Measurements from ENCODE around the gene ANGEL1. TPM values are rescaled to one million over a fixed set of nuclear protein-coding genes. Genes with fewer than 3 reads are reported as not detected.

The ANGEL1 gene
- total RNA-seq, 3 donors from 2014 or later = 12.5 to 17.3 (median 14.4) TPM

DNA sequence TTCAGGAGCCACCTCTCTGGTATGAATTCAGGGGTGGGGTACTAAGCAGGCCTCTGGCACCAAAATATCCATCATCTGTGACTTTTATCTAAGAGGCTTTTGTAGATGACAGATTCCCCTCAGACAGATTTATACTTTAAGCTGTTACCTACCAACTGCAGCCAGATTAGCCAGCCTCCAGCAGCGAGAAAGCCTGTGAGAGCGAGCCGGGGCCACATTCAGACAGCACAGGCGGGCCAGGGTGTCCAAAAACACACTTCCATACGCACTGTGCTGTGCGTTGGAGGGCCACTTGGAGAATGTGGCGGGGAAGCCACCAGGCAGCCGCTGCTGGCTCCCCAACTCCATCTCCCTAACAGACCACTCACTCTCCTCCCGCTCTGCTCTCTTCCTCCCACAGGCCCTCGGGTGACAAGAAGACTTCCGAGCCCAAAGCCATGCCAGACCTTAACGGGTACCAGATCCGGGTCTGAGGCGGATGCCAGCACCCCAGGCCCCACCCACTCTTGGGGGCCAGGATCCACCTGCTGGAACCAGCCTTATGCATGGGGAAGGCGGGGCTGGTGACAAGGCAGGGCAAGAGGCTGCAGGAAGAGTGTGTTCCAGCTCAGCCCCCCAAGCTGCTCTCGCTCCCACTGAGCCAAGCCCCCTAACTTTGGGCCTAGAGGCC is 34.0 kb downstream of the ANGEL1 start:
- H3K27me3 Mint-ChIP-seq (ENCODE audit: low read depth) = no peaks in the 10 kb centered on the region
- peaks cover 16% of the 10 kb centered on the region for H3K4me1 Mint-ChIP-seq (ENCODE audit: low read depth)
- no peak for ATAC-seq
- no peak for DNase-seq
- H3K4me3 Mint-ChIP-seq = no peak overlapping the region
- H3K36me3 Mint-ChIP-seq (ENCODE audit: insufficient read depth) = peaks cover 11% of the 10 kb centered on the region
- H3K9me3 Mint-ChIP-seq = no peaks in the 10 kb centered on the region

DNA sequence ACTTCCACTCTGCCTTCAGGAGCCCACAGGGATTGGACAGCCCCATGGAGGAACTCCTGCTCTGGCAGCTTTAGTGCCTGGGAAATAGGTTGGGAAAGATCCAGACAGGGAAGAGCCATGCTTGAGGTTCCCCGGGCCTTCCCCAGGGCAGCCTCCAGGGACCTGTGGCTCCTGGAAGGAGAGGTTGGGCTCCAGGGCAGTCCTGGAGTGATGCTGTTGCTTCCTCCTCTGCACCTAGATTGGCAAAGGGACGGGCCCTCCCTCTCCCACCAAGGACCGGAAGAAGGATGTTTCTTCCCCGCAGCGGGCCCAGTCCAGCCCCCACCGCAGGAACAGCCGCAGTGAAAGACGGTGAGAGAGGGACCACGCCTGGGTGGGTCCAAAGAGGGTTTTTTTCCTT is 35.0 kb downstream of the ANGEL1 start:
- H3K9me3 Mint-ChIP-seq = no peaks in the 10 kb centered on the region
- H3K36me3 Mint-ChIP-seq (ENCODE audit: insufficient read depth) = peaks cover 7% of the 10 kb centered on the region
- peaks cover 7% of the 10 kb centered on the region for H3K4me1 Mint-ChIP-seq (ENCODE audit: low read depth)
- no peak overlapping the region for H3K4me3 Mint-ChIP-seq
- H3K27me3 Mint-ChIP-seq (ENCODE audit: low read depth) = no peaks in the 10 kb centered on the region
- no peak for ATAC-seq
- no peak for DNase-seq

DNA sequence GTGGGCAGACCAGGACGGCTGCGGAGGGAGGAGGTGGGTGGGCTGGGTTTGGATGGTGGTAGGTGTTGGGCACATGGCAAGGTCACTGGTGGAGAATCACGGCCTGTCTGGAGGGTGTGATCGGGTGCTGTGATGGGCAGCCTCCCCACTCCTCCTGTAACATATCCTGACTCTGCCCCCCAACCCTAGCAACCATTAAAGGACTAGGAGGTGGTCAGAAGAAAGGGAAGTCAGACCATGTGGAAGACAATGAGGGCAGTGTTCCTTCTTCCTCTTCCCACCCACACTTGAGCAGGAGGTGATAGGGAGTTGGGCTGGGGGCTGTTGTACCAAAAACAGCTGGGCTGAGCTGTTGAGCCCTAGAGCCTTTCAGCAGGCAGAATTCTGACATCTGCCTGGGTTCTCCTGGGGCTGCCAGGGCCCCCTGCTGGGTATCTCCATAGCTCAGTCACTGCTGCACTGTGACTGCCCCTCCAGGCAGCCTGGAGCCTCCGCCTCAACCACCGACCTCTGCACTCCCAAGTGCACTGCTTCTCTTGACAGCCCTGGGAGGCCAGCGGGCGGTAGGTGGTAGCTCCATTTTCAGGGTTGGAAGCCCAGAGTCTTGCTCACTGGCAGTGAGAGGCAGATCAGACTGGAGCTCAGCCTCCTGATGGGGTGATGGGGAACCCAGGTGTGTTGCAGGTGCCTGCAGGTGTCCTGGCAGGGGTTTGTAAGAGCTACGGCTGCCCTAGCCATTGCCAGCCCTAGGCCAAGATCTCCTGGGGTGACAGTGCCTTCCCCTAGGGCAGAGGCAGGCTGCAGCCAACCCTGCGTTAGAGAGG is 36.0 kb downstream of the ANGEL1 start:
- Mint-ChIP-seq H3K27me3 (ENCODE audit: low read depth) (no peaks in the 10 kb centered on the region), H3K36me3 (ENCODE audit: insufficient read depth) (peaks cover 5% of the 10 kb centered on the region), H3K4me3 (no peak overlapping the region), H3K9me3 (no peaks in the 10 kb centered on the region), H3K4me1 (ENCODE audit: low read depth) (peaks cover 2% of the 10 kb centered on the region)
- ATAC-seq = no peak
- no peak for DNase-seq

- H3K4me1 Mint-ChIP-seq (ENCODE audit: low read depth) = peaks cover 2% of the 10 kb centered on the region
- DNase-seq = no peak
These were observed 36.8 kb downstream of the ANGEL1 start for GRCh38 chr14:76775695-76776427.

GRCh38 chr14:76774821-76775694 is 37.6 kb downstream of the ANGEL1 start:
- no peaks in the 10 kb centered on the region for H3K27me3 Mint-ChIP-seq (ENCODE audit: low read depth)
- no peaks in the 10 kb centered on the region for H3K9me3 Mint-ChIP-seq
- H3K36me3 Mint-ChIP-seq (ENCODE audit: insufficient read depth) = peaks cover 2% of the 10 kb centered on the region
- H3K4me1 Mint-ChIP-seq (ENCODE audit: low read depth) = peaks cover 2% of the 10 kb centered on the region
- DNase-seq (no peak), ATAC-seq (no peak)
- no peak overlapping the region for H3K4me3 Mint-ChIP-seq

More at GRCh38 chr14:76775695-76776427, 36.8 kb downstream of the ANGEL1 start:
- no peak overlapping the region for H3K4me3 Mint-ChIP-seq
- no peak for ATAC-seq
- no peaks in the 10 kb centered on the region for H3K27me3 Mint-ChIP-seq (ENCODE audit: low read depth)
- peaks cover 5% of the 10 kb centered on the region for H3K36me3 Mint-ChIP-seq (ENCODE audit: insufficient read depth)
- no peaks in the 10 kb centered on the region for H3K9me3 Mint-ChIP-seq

DNA sequence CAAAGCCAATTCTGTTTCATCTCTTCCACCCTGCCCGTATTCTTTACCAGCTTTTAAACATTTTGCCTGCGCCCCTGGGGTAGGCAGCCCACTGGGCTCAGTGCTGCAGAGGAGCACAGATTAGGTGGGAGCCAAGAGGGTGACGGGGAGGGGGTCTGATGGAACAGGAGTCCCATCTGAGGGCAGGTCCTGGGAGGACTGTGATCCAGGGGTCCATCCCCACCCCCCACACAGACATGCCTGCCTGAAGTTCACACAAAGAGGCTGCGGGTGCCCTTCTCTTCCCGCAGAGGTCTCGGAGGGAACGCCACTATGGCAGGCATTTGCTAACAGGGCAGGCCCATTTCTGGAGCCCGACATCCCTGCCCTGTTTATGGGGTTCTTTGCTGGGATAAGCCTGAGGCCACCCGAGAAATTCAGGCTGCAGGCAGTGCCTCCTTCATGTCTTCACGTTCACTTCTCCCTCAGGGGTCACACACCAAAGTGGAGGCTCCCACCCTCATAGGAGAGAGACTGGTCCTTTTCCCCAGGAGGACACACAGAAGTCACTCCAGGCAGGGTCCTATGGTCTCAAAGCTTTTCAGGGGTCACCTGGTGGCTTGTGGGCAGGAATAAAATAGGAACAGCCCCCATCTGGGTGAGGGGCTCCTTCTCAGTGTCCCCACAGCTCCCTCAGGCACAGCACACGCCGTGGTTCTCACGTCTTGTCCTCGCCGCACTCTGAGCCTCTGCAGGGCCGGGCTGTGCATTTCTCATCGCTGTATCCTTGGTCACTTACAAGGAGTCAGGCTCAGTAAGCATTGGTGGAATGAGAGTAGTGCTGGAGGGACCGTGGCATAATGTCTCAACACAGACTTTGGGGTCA is 38.5 kb downstream of the ANGEL1 start:
- H3K4me3 Mint-ChIP-seq = no peak overlapping the region
- no peaks in the 10 kb centered on the region for H3K36me3 Mint-ChIP-seq (ENCODE audit: insufficient read depth)
- H3K9me3 Mint-ChIP-seq = no peaks in the 10 kb centered on the region
- H3K27me3 Mint-ChIP-seq (ENCODE audit: low read depth) = no peaks in the 10 kb centered on the region
- ATAC-seq (no peak), DNase-seq (no peak)
- H3K4me1 Mint-ChIP-seq (ENCODE audit: low read depth) = peaks cover 4% of the 10 kb centered on the region

DNA sequence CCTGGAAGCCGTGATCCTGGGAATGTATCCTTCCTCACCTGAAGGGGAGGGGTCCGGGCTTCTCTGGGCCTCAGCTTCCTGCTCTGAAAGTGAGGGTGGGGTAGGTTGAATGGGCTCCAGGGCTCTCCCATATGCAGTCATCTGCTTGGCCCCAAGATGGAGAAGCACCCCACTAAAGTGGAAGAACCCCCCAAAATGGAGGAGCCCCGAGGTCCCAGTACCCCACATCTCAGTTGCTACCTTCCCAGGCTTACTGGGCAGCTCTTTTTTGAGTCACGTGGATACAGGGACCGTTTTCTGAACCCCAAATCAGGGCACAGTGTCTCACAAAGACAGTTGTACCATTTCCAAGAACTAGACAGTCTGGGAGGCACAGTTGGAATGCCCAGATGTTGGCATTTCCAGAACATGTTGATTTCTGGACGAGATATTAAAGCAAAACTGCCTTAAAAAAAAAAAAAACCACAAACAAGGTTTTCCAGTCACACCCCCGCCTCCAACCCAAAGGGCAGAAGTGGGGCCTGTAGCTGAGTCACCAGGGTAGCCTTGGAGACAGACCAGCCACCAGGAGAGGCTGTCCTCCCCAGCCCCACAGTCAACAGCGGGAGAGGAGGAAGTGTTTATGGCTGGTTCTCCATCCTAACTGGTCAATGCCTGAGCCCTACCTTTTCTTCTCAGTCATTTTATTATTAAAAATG is 39.3 kb downstream of the ANGEL1 start:
- Mint-ChIP-seq H3K9me3 (no peaks in the 10 kb centered on the region), H3K36me3 (ENCODE audit: insufficient read depth) (no peaks in the 10 kb centered on the region), H3K4me1 (ENCODE audit: low read depth) (peaks cover 12% of the 10 kb centered on the region), H3K27me3 (ENCODE audit: low read depth) (no peaks in the 10 kb centered on the region), H3K4me3 (no peak overlapping the region)
- DNase-seq (no peak), ATAC-seq (peak in 1 of 2 donors; percentile 56)

DNA sequence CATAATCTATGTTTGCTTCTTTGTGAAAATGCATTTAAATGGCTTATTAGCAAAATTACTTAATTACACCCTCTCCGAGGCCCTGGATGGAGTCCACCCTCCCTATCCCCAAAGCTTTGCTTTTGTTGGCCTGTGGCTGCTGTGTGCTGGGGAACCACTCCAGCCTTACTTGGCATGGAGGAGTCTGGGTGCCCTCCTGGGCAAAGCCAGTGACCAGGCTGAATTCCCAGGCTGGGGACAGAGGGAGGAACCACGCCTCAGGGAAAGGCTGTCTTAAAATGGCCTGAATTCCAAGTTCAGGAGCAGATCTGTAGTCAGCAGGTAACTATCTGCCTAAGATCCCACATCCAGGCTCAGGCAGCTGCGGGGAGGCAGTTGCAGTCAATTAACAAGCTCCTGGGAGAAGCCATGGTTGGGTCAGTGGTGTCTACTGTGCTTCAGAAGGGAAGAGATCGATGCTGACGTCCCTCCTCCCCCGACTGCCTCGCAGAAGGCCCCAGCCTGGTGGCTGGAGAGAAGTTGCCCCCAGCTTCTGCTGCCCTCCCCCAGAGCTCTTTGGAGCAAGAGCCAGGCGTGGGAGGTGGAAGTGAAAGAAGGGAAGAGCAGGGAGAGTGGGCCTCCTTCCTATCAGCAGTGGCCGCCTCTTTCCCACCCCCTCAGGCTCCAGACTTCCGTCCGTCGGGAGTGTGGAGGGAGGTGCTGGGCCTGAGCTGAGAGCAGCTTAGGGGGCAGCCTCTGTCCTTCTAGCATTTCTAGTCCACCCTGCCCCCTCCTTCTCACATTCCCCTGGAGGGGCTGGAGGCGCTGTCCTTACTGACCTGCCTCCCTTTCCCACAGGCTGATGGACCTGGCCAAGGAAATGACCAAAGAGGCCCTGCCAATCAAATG is 40.1 kb downstream of the ANGEL1 start:
- H3K27me3 Mint-ChIP-seq (ENCODE audit: low read depth) = no peaks in the 10 kb centered on the region
- no peak overlapping the region for H3K4me3 Mint-ChIP-seq

GRCh38 chr14:76771437-76771980 is 41.2 kb downstream of the ANGEL1 start:
- ATAC-seq (no peak), DNase-seq (no peak)
- H3K36me3 Mint-ChIP-seq (ENCODE audit: insufficient read depth) = no peaks in the 10 kb centered on the region

More for the DNA sequence above, 40.1 kb downstream of the ANGEL1 start:
- ATAC-seq (no peak), DNase-seq (no peak)
- Mint-ChIP-seq H3K4me1 (ENCODE audit: low read depth) (peaks cover 19% of the 10 kb centered on the region), H3K36me3 (ENCODE audit: insufficient read depth) (no peaks in the 10 kb centered on the region), H3K9me3 (no peaks in the 10 kb centered on the region)

GRCh38 chr14:76770521-76771436 is 41.9 kb downstream of the ANGEL1 start:
- H3K27me3 Mint-ChIP-seq (ENCODE audit: low read depth) = no peaks in the 10 kb centered on the region
- H3K4me3 Mint-ChIP-seq = no peak overlapping the region
- ATAC-seq (no peak), DNase-seq (no peak)
- peaks cover 18% of the 10 kb centered on the region for H3K4me1 Mint-ChIP-seq (ENCODE audit: low read depth)
- no peaks in the 10 kb centered on the region for H3K36me3 Mint-ChIP-seq (ENCODE audit: insufficient read depth)
- H3K9me3 Mint-ChIP-seq = no peaks in the 10 kb centered on the region

More at GRCh38 chr14:76771437-76771980, 41.2 kb downstream of the ANGEL1 start:
- Mint-ChIP-seq H3K9me3 (no peaks in the 10 kb centered on the region), H3K4me1 (ENCODE audit: low read depth) (peaks cover 18% of the 10 kb centered on the region), H3K4me3 (no peak overlapping the region), H3K27me3 (ENCODE audit: low read depth) (no peaks in the 10 kb centered on the region)
